Heart left ventricle (tissue), 13 donors: ENCODE data around the gene PLA2G6.

Experiments used
- CTCF ChIP-seq, 12 donors: fragments of 200-600 bp; sonication (generic) in 4 of 12; IDR thresholded peaks; one replicate each; pipeline versions ENCODE4 v1.5.0 to v1.8.0; 2018 to 2022; ENCODE audit warnings: antibody characterized with exemption in 12 of 12, mild to moderate bottlenecking in 5 of 12
- POLR2A ChIP-seq, 2 donors: fragments of 450-650 bp; IDR thresholded peaks; one replicate each; pipeline ENCODE4 v1.6.1; 2017; ENCODE audit warnings: antibody characterized with exemption in 2 of 2, mild to moderate bottlenecking in 2 of 2, moderate library complexity in 2 of 2
- donor health status: ischemic (EF 13 %, LVEDD 7.1; RV severe dilation, severe dysfunction).
- donor health status: DM: no; HTN: yes; CAD: no.
- donor health status: DM: no; HTN: no; CAD: no.
- donor health status: ischemic (EF 25% LVEDD 6.9; RV normal size, moderate dysfunction).
- donor health status: ischemic (EF 25% LVEDD 5.7; RV mildly dilated, moderate dysfunction).
- donor health status: ischemic (EF 35%, LVEDD 5.7; RV mildly dilated, moderate dysfunction).
- donor health status: nonischemic (EF 11% LVEDD 7.7; RV severe dilation, severe dysfunction).
- donor health status: DM: yes; HTN: yes; CAD: no.
- donor health status: PGD.
- donor health status: ischemic (EF 29% LVEDD 5.4; RV normal size, mild dysfunction).
- donor health status: nonischemic (EF 23%, LVEDD 6.1; RV moderate dilation, normal function).

GRCh38 chr22:38066381-38067027 is 115.1 kb downstream of the PLA2G6 start:
- no peak for TF ChIP-seq POLR2A (IDR thresholded peaks at IDR 0.05)
- TF ChIP-seq CTCF (IDR thresholded peaks at IDR 0.05), result no peak
